GM19035 (cell line): ENCODE data around the gene FBXW12.

Experiments used
- ATAC-seq: cut with Tn5 transposase; IDR thresholded peaks from one replicate; pipeline ENCODE4 v1.9.1; 2021; ENCODE audit not compliant: unreplicated experiment

The FBXW12 gene

GRCh38 chr3:48420561-48420960 lies 48.5 kb downstream of the FBXW12 start:
- ATAC-seq = no peak

DNA sequence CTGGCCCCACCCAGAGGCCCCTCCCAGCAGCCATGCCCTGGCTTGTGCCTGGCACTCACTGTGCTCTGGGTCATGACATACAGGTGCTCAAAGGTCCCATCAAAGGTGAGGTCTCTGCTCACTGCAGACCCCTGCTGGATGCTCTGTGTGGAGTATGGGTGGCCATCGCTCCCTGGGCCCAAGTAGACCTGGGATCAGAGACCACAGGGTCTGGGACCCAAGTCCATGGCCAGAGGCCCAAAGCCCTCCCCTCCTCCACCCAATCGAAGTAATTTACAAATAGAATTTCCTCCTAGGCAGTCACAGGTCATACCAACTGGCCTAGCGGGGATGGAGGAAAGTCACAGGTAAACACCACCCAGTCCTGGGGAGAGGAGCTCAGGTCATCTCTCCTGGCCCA lies 50.3 kb downstream of the FBXW12 start:
- no peak for ATAC-seq

DNA sequence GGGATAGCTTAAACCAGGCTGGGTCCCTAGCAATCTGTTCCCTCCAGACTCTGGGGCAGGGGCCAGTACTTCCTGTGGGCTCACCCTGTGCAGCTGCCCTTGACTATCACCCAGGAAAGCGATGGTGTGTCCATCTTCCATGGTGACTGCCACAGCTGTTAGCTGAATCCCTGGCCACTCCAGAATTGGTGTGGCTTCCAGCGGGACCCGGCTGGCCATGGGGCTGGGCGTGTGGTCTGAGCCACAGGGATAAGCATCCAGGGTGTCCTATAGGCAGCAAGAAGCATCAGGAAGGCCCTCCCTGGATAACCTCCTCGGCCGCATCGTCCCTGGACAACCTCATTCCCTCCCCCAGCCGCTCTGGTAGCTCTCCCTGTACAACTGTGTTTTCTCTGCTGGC lies 50.7 kb downstream of the FBXW12 start:
- no peak for ATAC-seq

- no peak for ATAC-seq
These were observed 51.3 kb downstream of the FBXW12 start for GRCh38 chr3:48423241-48423882.

DNA sequence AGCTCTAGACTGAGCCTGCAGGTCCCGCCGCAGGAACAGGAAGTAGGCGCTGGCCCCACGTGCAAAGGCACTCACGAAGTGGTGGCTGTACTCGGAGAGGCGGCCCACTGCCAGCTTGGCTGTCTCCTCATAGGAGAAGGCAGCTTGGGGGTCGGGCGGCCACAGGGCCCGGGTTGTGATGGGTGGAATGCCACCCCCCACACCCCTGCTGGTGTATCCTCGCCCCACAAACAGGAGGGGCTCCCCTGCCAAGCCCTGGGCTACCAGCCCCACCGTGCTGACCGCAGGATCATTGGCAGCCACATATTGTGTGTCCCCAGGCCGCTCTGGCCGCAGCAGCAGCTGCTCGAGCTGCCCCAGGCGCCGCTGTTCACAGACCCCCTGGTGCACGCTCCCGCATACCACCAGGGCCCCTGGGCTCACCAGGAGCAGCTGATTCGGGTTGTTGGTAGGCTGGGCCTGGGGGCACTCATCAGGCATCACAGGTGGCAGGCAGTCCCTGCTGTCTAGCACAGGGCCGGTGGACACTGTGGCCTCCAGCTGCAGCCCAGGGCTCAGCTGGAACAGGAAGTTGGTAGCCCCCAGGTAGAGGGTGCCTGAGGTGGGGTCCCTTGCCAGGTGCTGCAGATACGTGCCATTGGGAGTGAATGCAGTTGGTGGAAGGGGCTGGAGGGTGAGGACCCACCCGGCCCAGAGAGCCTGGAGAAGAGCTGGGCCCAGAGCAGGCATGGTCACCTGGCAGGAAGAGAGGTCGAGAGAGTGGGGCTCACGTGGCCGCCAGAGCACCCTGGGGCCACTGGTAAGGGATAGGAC lies 52.1 kb downstream of the FBXW12 start:
- ATAC-seq = no peak

DNA sequence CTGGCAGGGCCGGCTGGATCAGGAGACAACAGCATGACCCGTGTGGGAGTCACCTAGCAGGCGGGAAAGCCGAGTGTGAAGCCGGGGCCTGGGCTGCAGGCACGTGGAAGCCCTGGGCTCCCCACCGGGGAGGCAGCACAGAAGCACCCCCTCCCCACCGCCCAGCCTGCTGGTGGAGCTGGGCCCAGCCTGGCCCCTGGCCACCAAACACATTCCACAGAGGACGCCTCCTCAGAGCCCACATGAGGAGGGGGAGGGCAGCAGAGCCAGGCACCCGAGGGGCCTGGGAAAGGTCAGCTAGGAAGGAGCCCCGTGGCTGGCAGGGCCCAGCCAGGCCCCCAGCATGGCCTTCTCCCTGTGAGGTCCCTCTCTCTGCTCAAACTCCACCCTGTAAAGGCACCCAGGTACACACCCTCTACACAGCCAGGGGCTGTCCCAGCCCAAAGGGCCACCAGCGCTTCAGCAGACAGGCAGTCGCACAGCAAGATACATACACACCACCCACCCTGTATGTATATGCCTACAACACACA lies 53.3 kb downstream of the FBXW12 start:
- ATAC-seq = no peak

- ATAC-seq = no peak
These were observed 54.4 kb downstream of the FBXW12 start for GRCh38 chr3:48426401-48426909.

- no peak for ATAC-seq
These were observed 55.1 kb downstream of the FBXW12 start for GRCh38 chr3:48426944-48427629.

- ATAC-seq = no peak
These were observed 55.6 kb downstream of the FBXW12 start for GRCh38 chr3:48427630-48427962.

GRCh38 chr3:48428088-48428571 lies 56.1 kb downstream of the FBXW12 start:
- no peak for ATAC-seq

- ATAC-seq = no peak
These were observed 56.7 kb downstream of the FBXW12 start for GRCh38 chr3:48428572-48429316.

GRCh38 chr3:48429317-48429959 lies 57.4 kb downstream of the FBXW12 start:
- ATAC-seq = no peak

- no peak for ATAC-seq
These were observed 58.1 kb downstream of the FBXW12 start, which contains the start of gene PLXNB1 for GRCh38 chr3:48429960-48430707. Gene PLXNB1, minus strand, starts transcription at chr3:48430086. Its CDS starts 5,475 bp downstream, at chr3:48424611.

GRCh38 chr3:48430708-48431101 lies 58.7 kb downstream of the FBXW12 start:
- ATAC-seq = no peak

GRCh38 chr3:48431224-48432029 lies 59.4 kb downstream of the FBXW12 start:
- ATAC-seq = no peak

DNA sequence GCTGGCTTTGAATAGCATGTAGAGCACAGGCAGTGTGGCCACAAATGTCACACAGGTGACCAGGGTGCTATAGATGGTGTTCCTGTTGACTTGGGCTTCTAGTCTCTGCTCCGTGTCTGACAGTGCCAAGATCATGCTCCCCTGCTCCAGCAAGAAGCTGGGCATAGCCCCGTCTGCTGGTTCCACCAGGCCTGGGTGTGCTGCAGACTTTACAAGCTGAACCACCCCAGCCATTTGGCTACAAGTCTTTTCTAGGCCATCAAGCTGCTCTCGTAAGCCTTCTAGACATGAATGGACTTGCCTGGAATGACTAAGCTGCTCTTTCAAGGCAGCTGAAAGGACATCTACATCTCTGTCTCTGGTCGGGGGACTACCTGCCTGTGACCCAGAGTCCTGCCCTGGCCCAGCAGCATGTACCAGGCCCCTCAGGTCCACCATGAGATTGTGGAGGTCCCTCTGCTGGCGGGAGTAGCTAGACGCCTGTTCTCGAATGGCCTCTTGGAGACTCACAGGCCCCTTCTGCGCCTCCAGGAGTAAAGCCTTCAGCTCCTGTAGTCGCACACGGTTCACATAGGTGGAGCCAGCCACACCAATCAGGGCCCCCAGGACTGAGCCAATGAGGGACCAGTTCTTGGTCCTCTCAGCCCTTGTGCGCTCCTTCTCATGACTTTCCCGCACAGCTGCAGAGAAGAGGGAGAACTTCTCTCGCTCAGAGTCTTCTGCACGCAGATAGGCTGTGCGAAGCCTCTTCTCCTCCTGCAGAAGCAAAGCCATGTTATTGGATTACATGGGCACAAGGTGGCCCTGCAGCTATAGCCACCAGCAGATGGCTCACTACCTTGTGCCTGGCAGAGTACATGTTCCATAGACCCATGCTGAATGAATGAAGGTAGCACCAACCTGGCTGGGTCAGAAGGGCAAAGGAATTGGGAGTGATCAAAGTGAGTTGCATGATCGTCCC lies 60.7 kb downstream of the FBXW12 start:
- ATAC-seq = no peak

DNA sequence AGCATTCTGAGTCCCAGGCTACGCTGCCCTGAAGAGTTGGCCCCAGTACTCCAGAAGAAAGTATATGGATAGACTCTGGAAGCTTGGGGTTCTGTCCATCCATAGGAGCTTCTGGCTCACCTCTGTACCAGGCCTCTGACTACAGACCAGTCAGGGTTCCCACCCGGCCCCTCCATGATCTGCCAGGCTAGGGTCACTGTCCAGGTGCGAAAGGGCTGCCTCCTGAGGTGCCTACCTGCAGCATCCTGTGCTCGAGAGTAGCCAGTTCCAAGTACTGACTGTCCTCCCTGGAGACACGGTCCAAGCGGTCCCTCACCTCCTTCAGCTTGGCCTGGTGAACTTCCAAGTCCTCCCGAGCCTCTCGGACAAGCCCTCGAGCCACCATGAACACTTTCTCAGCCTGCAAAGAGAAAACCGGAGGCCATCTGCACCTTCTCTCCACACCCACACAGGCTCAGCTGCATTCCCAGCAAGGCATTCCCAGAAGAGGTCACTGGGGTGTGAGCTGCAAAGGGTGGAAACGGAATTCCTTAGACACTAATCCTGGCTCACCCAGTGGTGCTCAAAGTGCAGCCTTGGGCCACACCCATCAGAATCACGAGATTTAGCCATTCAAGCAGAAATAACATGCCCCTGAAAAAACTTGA lies 61.6 kb downstream of the FBXW12 start:
- no peak for ATAC-seq
